Measurements from ENCODE around the gene RICTOR. TPM values are rescaled to one million over a fixed set of nuclear protein-coding genes. Genes with fewer than 3 reads are reported as not detected.

RICTOR gene
- total RNA-seq, 4 donors from 2014 or later = 11.1 to 32.6 (median 18.2) TPM

GRCh38 chr5:39113354-39113953 is 39.3 kb upstream of the RICTOR start:
- 72 to 74% methylated on average over 4 of the region's 4 CpGs for WGBS, 2 donors
- H3K27me3 ChIP-seq = no peaks in the 10 kb centered on the region
- H3K4me1 ChIP-seq = no peaks in the 10 kb centered on the region
- intact Hi-C loops (cut with DNase I) = no loop called here
- DNase-seq = no peak
- no peaks in the 10 kb centered on the region for H3K36me3 ChIP-seq
- no peaks in the 10 kb centered on the region for H3K9me3 ChIP-seq
- TF ChIP-seq POLR2A (IDR thresholded peaks at IDR 0.05) (no peak), CTCF (IDR thresholded peaks at IDR 0.05) (no peak)
- no peak overlapping the region for H3K4me3 ChIP-seq
- H3K27ac ChIP-seq = no peak overlapping the region

- intact Hi-C loops (cut with DNase I) = no loop called here
- no peak for DNase-seq
- Histone ChIP-seq H3K27me3 (no peaks in the 10 kb centered on the region), H3K9me3 (no peaks in the 10 kb centered on the region), H3K27ac (no peak overlapping the region), H3K4me3 (no peak overlapping the region), H3K36me3 (no peaks in the 10 kb centered on the region), H3K4me1 (no peaks in the 10 kb centered on the region)
- 81 to 93% methylated on average over 2 of the region's 2 CpGs for WGBS, 2 donors
- TF ChIP-seq POLR2A (IDR thresholded peaks at IDR 0.05) (no peak), CTCF (IDR thresholded peaks at IDR 0.05) (no peak)
These were observed 35.4 kb upstream of the RICTOR start for GRCh38 chr5:39109606-39110005.

- no peaks in the 10 kb centered on the region for H3K27me3 ChIP-seq
- H3K4me3 ChIP-seq = no peak overlapping the region
- DNase-seq = no peak
- WGBS, 2 donors = 69 to 86% methylated on average over 3 of the region's 3 CpGs
- no peak overlapping the region for H3K27ac ChIP-seq
- no peaks in the 10 kb centered on the region for H3K9me3 ChIP-seq
- H3K36me3 ChIP-seq = no peaks in the 10 kb centered on the region
- intact Hi-C loops (cut with DNase I) = no loop called here
- H3K4me1 ChIP-seq = no peaks in the 10 kb centered on the region
- TF ChIP-seq POLR2A (IDR thresholded peaks at IDR 0.05) (no peak), CTCF (IDR thresholded peaks at IDR 0.05) (no peak)
These were observed 34.8 kb upstream of the RICTOR start for GRCh38 chr5:39108987-39109386.

- H3K27ac ChIP-seq = no peak overlapping the region
- no peaks in the 10 kb centered on the region for H3K4me1 ChIP-seq
- no peaks in the 10 kb centered on the region for H3K9me3 ChIP-seq
- H3K36me3 ChIP-seq = no peaks in the 10 kb centered on the region
- no peak overlapping the region for H3K4me3 ChIP-seq
- H3K27me3 ChIP-seq = no peaks in the 10 kb centered on the region
- TF ChIP-seq POLR2A (IDR thresholded peaks at IDR 0.05) = no peak
- no peak for DNase-seq
- intact Hi-C loops (cut with DNase I) = no loop called here
These were observed 33.2 kb upstream of the RICTOR start for GRCh38 chr5:39107350-39107749.

- Histone ChIP-seq H3K36me3 (no peaks in the 10 kb centered on the region), H3K4me1 (no peaks in the 10 kb centered on the region), H3K27ac (no peak overlapping the region), H3K9me3 (no peaks in the 10 kb centered on the region), H3K4me3 (no peak overlapping the region), H3K27me3 (no peaks in the 10 kb centered on the region)
- TF ChIP-seq CTCF (IDR thresholded peaks at IDR 0.05) (peak in 1 of 6 experiments; percentile 26), POLR2A (IDR thresholded peaks at IDR 0.05) (no peak)
- 43 to 60% methylated on average over 1 of the region's 1 CpG for WGBS, 2 donors
- DNase-seq = no peak
- intact Hi-C loops (cut with DNase I) = no loop called here
These were observed 32.1 kb upstream of the RICTOR start for GRCh38 chr5:39106322-39106721.

GRCh38 chr5:39104221-39104620 is 30.0 kb upstream of the RICTOR start:
- Histone ChIP-seq H3K36me3 (no peaks in the 10 kb centered on the region), H3K4me3 (no peak overlapping the region), H3K9me3 (no peaks in the 10 kb centered on the region), H3K4me1 (no peaks in the 10 kb centered on the region), H3K27ac (no peak overlapping the region), H3K27me3 (no peaks in the 10 kb centered on the region)
- no peak for DNase-seq
- WGBS, 2 donors = 64 to 92% methylated on average over 1 of the region's 1 CpG
- intact Hi-C loops (cut with DNase I) = no loop called here
- no peak for TF ChIP-seq CTCF (IDR thresholded peaks at IDR 0.05)
- TF ChIP-seq POLR2A (IDR thresholded peaks at IDR 0.05) = no peak

All from esophagus squamous epithelium (tissue), 5 donors.